Activated CD4-positive, alpha-beta memory T cell treated with anti-CD3 and anti-CD28 coated beads, Interleukin-2, amount 10 ng/mL, durations not matched to agents 7 days and 5 days (primary cell): ENCODE measurements around the gene IL1R1. TPM values are rescaled to one million over a fixed set of nuclear protein-coding genes. Genes with fewer than 3 reads are reported as not detected.
"Not testable (repeated sequence)": the region's sequence is repeated elsewhere in the genome, so short reads cannot be mapped to it uniquely, and the experiment has no call there.

Source experiments
- CTCF ChIA-PET: fragments of 350-600 bp; sonication (Branson Sonifier 250); formaldehyde crosslinking; loops from one replicate; lab custom pipeline; 2021; ENCODE audit warnings: antibody characterized with exemption, inconsistent platforms; lab: Charles Lee
- POLR2A ChIA-PET: fragments of 350-600 bp; sonication (Branson Sonifier 250); formaldehyde crosslinking; loops from one replicate; lab custom pipeline; 2021; ENCODE audit warnings: antibody characterized with exemption; lab: Charles Lee
- DNase-seq: peaks from one replicate; pipeline ENCODE4 v3.0.0-alpha.2; 2020
- H3K27ac Mint-ChIP-seq: one replicate; pipeline ENCODE4 v1.8.0; 2021; ENCODE audit warnings: mild to moderate bottlenecking, mixed read lengths
- H3K27me3 Mint-ChIP-seq: one replicate; pipeline ENCODE4 v1.8.0; 2021; ENCODE audit warnings: mixed read lengths
- H3K36me3 Mint-ChIP-seq: one replicate; pipeline ENCODE4 v1.8.0; 2021; ENCODE audit warnings: low read depth, mixed read lengths
- H3K4me1 Mint-ChIP-seq: one replicate; pipeline ENCODE4 v1.8.0; 2021; ENCODE audit warnings: mixed read lengths
- H3K4me3 Mint-ChIP-seq: one replicate; pipeline ENCODE4 v1.8.0; 2021; ENCODE audit warnings: mild to moderate bottlenecking, mixed read lengths
- H3K9me3 Mint-ChIP-seq: one replicate; pipeline ENCODE4 v1.8.0; 2021; ENCODE audit warnings: mixed read lengths
- total RNA-seq, 2 experiments: library from RNA; stranded (reverse); gene quantifications; one replicate each; pipeline ENCODE4 v1.2.3, GENCODE V29; 2021

IL1R1 gene
- total RNA-seq, 2 experiments from 2014 or later = 1.3 to 1.5 TPM

DNA sequence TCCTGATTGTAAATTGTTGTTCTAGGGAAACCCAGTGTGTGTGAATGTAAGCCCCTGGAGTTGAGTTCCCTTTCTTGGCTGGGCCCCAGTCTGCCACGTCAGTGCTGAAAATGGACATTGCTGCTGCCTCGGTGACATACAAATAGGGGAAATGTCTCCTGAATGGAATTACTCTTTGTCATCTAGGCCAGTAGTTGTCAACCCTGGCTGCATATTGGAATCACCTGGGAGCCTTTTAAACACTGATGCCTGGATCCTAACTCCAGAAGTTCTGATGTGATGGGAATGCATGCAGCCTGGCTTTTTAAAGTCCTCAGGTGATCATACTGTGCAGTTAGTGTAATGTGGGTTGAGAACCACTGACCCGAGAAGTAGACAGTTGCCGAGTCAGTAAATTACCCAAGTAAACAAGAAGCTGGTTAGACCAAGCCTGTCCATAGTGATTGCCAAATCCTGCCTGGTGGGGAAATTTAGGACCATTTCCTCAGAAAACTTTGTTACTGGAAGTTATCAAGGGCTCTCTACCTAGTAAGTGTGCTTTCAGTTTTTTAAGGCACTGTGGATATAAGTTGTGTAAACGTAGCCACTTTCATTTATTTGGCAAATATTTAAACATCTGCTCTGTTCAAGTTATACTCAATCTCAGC is 27.6 kb upstream of the IL1R1 start:
- POLR2A ChIA-PET = interaction anchor here (0.7 kb wide), 1 partner anchor 47 kb away, joined by 3 read pairs; no protein-coding TSS in a partner anchor
- no peaks in the 10 kb centered on the region for H3K9me3 Mint-ChIP-seq
- DNase-seq = no peak
- CTCF ChIA-PET = interaction anchor here (0.8 to 1.1 kb wide), 2 partner anchors 15 to 126 kb away, joined by 3 to 4 read pairs; no protein-coding TSS in a partner anchor
- H3K27me3 Mint-ChIP-seq = peaks cover 17% of the 10 kb centered on the region
- H3K36me3 Mint-ChIP-seq = no peaks in the 10 kb centered on the region
- H3K4me3 Mint-ChIP-seq = no peak overlapping the region
- no peak overlapping the region for H3K27ac Mint-ChIP-seq
- H3K4me1 Mint-ChIP-seq = peaks cover 44% of the 10 kb centered on the region

DNA sequence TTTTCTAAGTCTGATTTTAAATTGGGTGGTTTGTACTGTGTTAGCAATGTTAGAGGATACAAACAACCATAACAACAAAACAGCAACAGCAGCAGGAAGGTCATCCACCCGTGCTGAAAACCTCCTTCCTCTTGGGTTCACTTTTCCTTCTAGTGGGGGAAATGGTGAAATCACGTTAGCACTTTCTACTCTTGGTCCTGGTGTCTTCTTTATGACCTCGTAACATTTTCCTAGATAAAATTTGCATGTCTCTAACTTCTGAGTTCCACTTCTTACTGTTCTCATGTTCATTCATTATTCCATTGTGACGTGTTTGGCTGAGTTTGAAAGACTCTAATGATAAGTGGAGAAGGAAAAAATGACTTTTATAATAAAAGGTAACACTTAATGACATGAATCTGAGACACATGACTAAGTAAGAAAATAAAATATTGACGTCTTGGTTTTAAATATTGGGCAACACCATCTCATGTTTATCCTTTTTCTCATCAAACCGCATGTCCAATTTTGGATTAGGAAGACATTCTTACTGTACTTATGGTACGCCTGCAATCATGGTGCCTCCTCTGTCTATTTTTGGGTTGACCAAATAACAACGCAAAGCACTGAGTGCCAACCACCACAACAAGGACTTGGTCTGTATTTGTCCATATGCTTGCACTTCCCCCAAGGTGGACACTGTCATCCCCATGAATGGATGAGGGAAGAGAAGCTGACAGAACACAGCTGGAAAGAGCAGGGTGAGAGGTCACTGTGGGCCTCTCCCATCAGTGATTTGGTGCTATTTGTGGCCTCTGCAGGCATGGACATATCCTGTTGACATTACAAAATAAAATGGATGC is 25.7 kb upstream of the IL1R1 start:
- POLR2A ChIA-PET = no interaction called here
- no peak for DNase-seq
- CTCF ChIA-PET = no interaction called here
- peaks cover 35% of the 10 kb centered on the region for H3K4me1 Mint-ChIP-seq
- peaks cover 16% of the 10 kb centered on the region for H3K27me3 Mint-ChIP-seq
- no peak overlapping the region for H3K27ac Mint-ChIP-seq
- no peak overlapping the region for H3K4me3 Mint-ChIP-seq
- H3K9me3 Mint-ChIP-seq = no peaks in the 10 kb centered on the region
- H3K36me3 Mint-ChIP-seq = no peaks in the 10 kb centered on the region

GRCh38 chr2:102117472-102117858 is 25.1 kb upstream of the IL1R1 start:
- Mint-ChIP-seq H3K36me3 (no peaks in the 10 kb centered on the region), H3K27me3 (peaks cover 16% of the 10 kb centered on the region), H3K27ac (no peak overlapping the region), H3K4me3 (no peak overlapping the region), H3K9me3 (no peaks in the 10 kb centered on the region), H3K4me1 (peaks cover 30% of the 10 kb centered on the region)
- CTCF ChIA-PET = no interaction called here
- DNase-seq = no peak
- POLR2A ChIA-PET = no interaction called here

DNA sequence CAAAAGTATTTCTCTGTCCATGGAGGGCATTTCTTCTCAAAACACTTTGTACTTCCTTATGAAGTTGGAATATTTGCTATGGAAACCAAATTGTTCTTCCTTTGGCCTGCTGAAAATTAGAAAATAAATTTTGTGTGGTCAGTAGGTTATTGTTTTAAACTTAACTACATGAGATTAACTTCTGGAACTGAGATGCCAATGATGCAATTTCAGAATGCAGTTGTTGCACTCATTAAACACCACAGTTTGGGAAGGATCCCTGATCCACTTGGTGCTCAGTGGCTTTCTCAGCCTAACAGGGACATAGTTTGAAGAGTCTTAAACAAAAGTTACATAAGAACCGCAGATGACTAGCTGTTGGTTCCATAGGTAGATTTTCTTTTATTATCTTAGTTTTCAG is 23.3 kb upstream of the IL1R1 start:
- Mint-ChIP-seq H3K27me3 (peaks cover 11% of the 10 kb centered on the region), H3K4me1 (peaks cover 13% of the 10 kb centered on the region), H3K9me3 (no peaks in the 10 kb centered on the region), H3K4me3 (no peak overlapping the region), H3K27ac (no peak overlapping the region), H3K36me3 (no peaks in the 10 kb centered on the region)
- CTCF ChIA-PET = no interaction called here
- DNase-seq = no peak
- POLR2A ChIA-PET = no interaction called here

- no peak for DNase-seq
- ChIA-PET POLR2A (no interaction called here), CTCF (no interaction called here)
- no peak overlapping the region for H3K4me3 Mint-ChIP-seq
- peaks cover 10% of the 10 kb centered on the region for H3K27me3 Mint-ChIP-seq
- H3K27ac Mint-ChIP-seq = no peak overlapping the region
- H3K9me3 Mint-ChIP-seq = no peaks in the 10 kb centered on the region
- peaks cover 4% of the 10 kb centered on the region for H3K4me1 Mint-ChIP-seq
- no peaks in the 10 kb centered on the region for H3K36me3 Mint-ChIP-seq
Measured at GRCh38 chr2:102120261-102120660, 22.3 kb upstream of the IL1R1 start.

GRCh38 chr2:102120701-102121159 is 21.8 kb upstream of the IL1R1 start:
- no peak for DNase-seq
- POLR2A ChIA-PET = interaction anchor here (0.6 kb wide), 1 partner anchor 35 kb away, joined by 4 read pairs; no protein-coding TSS in a partner anchor
- Mint-ChIP-seq H3K4me1 (no peaks in the 10 kb centered on the region), H3K36me3 (no peaks in the 10 kb centered on the region), H3K27ac (no peak overlapping the region), H3K9me3 (no peaks in the 10 kb centered on the region), H3K27me3 (peaks cover 6% of the 10 kb centered on the region), H3K4me3 (no peak overlapping the region)
- CTCF ChIA-PET = no interaction called here

DNA sequence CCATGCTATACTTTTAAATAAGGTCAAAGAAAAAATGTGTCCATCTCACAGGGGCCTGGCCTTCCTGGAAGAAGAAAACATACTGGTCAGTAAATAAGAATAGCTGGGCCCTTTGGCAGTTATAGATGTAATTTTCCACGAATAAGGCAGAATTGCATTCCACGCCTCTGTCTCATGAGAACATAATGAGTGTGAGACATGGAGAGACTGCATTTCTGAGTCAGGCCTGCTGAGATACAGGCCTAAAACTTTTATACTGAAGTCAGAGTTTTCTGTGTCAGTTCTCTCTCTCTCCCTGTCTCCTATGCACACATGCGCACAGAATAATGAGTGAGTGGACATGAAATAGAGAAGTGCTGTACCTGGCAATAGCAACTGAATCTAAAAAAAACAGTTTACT is 20.4 kb upstream of the IL1R1 start:
- no peaks in the 10 kb centered on the region for H3K36me3 Mint-ChIP-seq
- H3K9me3 Mint-ChIP-seq = no peaks in the 10 kb centered on the region
- ChIA-PET CTCF (no interaction called here), POLR2A (interaction anchor here (0.6 kb wide), 1 partner anchor 384 kb away, joined by 3 read pairs; no protein-coding TSS in a partner anchor)
- no peak overlapping the region for H3K4me3 Mint-ChIP-seq
- peaks cover 4% of the 10 kb centered on the region for H3K27me3 Mint-ChIP-seq
- H3K27ac Mint-ChIP-seq = no peak overlapping the region
- no peak for DNase-seq
- H3K4me1 Mint-ChIP-seq = no peaks in the 10 kb centered on the region

- no peak for DNase-seq
- Mint-ChIP-seq H3K4me1 (peaks cover 2% of the 10 kb centered on the region), H3K36me3 (no peaks in the 10 kb centered on the region), H3K4me3 (no peak overlapping the region), H3K27ac (no peak overlapping the region), H3K27me3 (peaks cover 4% of the 10 kb centered on the region), H3K9me3 (no peaks in the 10 kb centered on the region)
- POLR2A ChIA-PET = no interaction called here
- CTCF ChIA-PET = no interaction called here
Measured at GRCh38 chr2:102122909-102123308, 19.6 kb upstream of the IL1R1 start.

DNA sequence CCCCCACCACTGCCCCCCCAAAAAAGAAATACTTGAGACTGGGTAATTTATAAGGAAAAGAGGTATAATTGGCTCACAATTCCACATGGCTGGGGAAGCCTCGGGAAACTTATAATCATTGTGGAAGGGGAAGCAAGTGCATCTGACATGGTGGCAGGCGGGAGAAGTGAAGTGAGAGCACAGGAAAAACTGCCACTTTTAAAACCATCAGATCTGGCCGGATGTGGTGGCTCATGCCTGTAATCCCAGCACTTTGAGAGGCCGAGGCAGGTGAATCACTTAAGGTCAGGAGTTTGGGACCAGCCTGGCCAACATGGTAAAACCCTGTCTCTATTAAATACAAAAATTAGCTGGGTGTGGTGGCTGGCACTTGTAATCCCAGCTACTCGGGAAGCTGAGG is 18.1 kb upstream of the IL1R1 start:
- H3K9me3 Mint-ChIP-seq, H3K4me1 Mint-ChIP-seq, H3K27me3 Mint-ChIP-seq, H3K27ac Mint-ChIP-seq, CTCF ChIA-PET, H3K36me3 Mint-ChIP-seq, POLR2A ChIA-PET, DNase-seq, H3K4me3 Mint-ChIP-seq: not testable (repeated sequence)

DNA sequence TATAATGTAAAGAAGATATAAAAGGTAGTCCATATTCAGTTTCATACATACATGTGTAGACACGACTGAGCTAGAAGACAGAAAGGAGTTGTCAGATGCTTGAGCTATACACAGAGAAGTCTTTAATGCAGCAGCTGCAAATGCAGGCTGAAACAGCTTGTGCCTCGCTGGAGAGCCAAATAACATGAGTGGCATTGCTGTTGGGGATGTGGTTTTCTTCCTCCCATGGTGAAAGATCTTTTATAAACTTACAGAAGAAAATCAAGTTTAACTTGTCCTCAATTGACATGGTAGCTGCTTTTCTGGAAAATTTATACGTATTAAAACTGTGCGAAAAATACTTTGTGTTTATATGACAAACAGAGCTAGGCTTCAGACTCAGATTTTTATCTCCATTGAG is 16.4 kb upstream of the IL1R1 start:
- DNase-seq = no peak
- ChIA-PET POLR2A (no interaction called here), CTCF (interaction anchor here (0.7 to 0.9 kb wide), 2 partner anchors 106 to 120 kb away, joined by 3 read pairs; no protein-coding TSS in a partner anchor)
- Mint-ChIP-seq H3K27me3 (peaks cover 4% of the 10 kb centered on the region), H3K27ac (no peak overlapping the region), H3K9me3 (peaks cover 5% of the 10 kb centered on the region), H3K4me1 (peaks cover 4% of the 10 kb centered on the region), H3K4me3 (no peak overlapping the region), H3K36me3 (no peaks in the 10 kb centered on the region)

- Mint-ChIP-seq H3K4me3 (no peak overlapping the region), H3K27ac (no peak overlapping the region), H3K9me3 (peaks cover 9% of the 10 kb centered on the region), H3K4me1 (peaks cover 4% of the 10 kb centered on the region), H3K27me3 (peaks cover 2% of the 10 kb centered on the region), H3K36me3 (no peaks in the 10 kb centered on the region)
- CTCF ChIA-PET = interaction anchor here (0.7 to 0.9 kb wide), 2 partner anchors 107 to 121 kb away, joined by 3 read pairs; no protein-coding TSS in a partner anchor
- POLR2A ChIA-PET = no interaction called here
- no peak for DNase-seq
Measured at GRCh38 chr2:102126660-102127059, 15.9 kb upstream of the IL1R1 start.

DNA sequence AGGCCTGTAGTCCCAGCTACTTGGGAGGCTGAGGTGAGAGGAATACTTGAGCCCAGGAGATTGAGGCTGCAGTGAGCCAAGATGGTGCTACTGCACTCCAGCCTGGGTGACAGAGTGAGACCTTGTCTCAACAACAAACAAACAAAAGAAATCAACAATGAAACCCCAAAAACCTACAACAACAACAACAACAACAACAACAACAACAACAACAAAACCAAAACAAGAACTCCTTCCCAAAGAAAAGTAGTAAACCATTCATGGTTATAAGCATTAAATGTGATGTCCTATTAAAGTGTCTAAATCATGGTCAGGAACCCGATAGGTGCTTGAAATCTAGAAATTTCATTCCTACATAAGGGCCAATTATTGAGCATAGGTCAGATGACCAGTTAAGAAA is 13.5 kb upstream of the IL1R1 start:
- H3K4me3 Mint-ChIP-seq = no peak overlapping the region
- no peak overlapping the region for H3K27ac Mint-ChIP-seq
- peaks cover 11% of the 10 kb centered on the region for H3K9me3 Mint-ChIP-seq
- DNase-seq = no peak
- peaks cover 4% of the 10 kb centered on the region for H3K4me1 Mint-ChIP-seq
- ChIA-PET CTCF (no interaction called here), POLR2A (no interaction called here)
- peaks cover 2% of the 10 kb centered on the region for H3K27me3 Mint-ChIP-seq
- H3K36me3 Mint-ChIP-seq = no peaks in the 10 kb centered on the region

DNA sequence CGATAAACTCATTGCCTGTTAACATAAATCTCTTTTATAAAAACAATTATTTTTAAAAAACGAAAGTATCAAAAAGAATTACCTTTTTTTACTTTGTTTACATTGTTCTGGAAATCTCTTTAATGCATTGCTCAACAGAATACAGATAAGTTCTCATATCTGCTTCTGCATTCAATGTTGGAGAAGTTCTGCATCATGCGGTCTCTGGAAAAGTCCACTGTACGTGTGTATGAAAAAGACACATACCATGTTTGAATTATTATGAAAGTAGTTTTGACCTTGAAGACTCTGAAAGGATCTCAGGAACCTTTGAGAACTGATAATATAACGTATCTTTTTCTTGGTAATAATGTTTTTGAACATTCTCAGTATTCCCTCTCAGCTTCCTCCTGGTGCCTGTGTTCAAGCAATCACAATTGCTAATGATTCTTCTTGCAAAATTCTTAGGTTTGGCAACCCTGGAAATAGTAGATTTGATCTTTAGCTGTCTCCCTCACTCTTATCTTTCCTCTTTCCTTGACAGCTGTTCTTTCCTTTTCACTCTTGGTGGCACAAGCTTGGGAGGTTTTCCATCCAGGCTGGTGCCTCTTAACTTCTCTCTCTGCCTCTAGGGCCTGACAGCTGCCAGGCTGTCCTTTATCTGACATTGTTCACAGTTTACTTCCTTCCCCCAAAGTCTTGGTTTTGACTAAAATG is 12.4 kb upstream of the IL1R1 start:
- ChIA-PET CTCF (interaction anchor here (0.6 kb wide), 1 partner anchor 202 kb away, joined by 3 read pairs; no protein-coding TSS in a partner anchor), POLR2A (no interaction called here)
- no peaks in the 10 kb centered on the region for H3K36me3 Mint-ChIP-seq
- H3K4me3 Mint-ChIP-seq = no peak overlapping the region
- peaks cover 11% of the 10 kb centered on the region for H3K9me3 Mint-ChIP-seq
- no peak overlapping the region for H3K27ac Mint-ChIP-seq
- DNase-seq = no peak
- peaks cover 2% of the 10 kb centered on the region for H3K27me3 Mint-ChIP-seq
- peaks cover 4% of the 10 kb centered on the region for H3K4me1 Mint-ChIP-seq
